Ishikawa (cell line): ENCODE data around the gene SVEP1.

Source experiments
- CEBPB ChIP-seq: IDR thresholded peaks from 2 replicates; pipeline ENCODE4 v1.6.1; 2012
- CREB1 ChIP-seq: IDR thresholded peaks from 2 replicates; pipeline ENCODE4 v1.6.1; 2012; ENCODE audit warnings: low read depth
- EGR1 ChIP-seq: IDR thresholded peaks from 2 replicates; pipeline ENCODE4 v1.6.1; 2012
- EP300 ChIP-seq: IDR thresholded peaks from 2 replicates; pipeline ENCODE4 v1.6.1; 2012; ENCODE audit warnings: borderline replicate concordance
- FOXM1 ChIP-seq: IDR thresholded peaks from 2 replicates; pipeline ENCODE4 v1.6.1; 2012; ENCODE audit warnings: low read depth, borderline replicate concordance
- MAX ChIP-seq: IDR thresholded peaks from 2 replicates; pipeline ENCODE4 v1.6.1; 2012
- NFIC ChIP-seq: IDR thresholded peaks from 2 replicates; pipeline ENCODE4 v1.6.1; 2012
- RAD21 ChIP-seq: IDR thresholded peaks from 2 replicates; pipeline ENCODE4 v1.6.1; 2012; ENCODE audit warnings: low read depth
- REST ChIP-seq: IDR thresholded peaks from 2 replicates; pipeline ENCODE4 v1.6.1; 2012; ENCODE audit warnings: low read depth, mild to moderate bottlenecking
- TAF1 ChIP-seq: IDR thresholded peaks from 2 replicates; pipeline ENCODE4 v1.6.1; 2012; ENCODE audit warnings: low read depth, mild to moderate bottlenecking
- TCF12 ChIP-seq: IDR thresholded peaks from 2 replicates; pipeline ENCODE4 v1.6.1; 2012; ENCODE audit warnings: low read depth
- TEAD4 ChIP-seq: IDR thresholded peaks from 2 replicates; pipeline ENCODE4 v1.6.1; 2012
- USF1 ChIP-seq: IDR thresholded peaks from 2 replicates; pipeline ENCODE4 v1.6.1; 2012
- YY1 ChIP-seq: IDR thresholded peaks from 2 replicates; pipeline ENCODE4 v1.6.1; 2012; ENCODE audit warnings: low read depth
- ZBTB7A ChIP-seq: IDR thresholded peaks from 2 replicates; pipeline ENCODE4 v1.6.1; 2012; ENCODE audit warnings: low read depth

The SVEP1 gene

GRCh38 chr9:110399983-110400382 is 179.6 kb downstream of the SVEP1 start:
- no peak for TF ChIP-seq TCF12

- TF ChIP-seq NFIC, result no peak
- no peak for TF ChIP-seq TEAD4
- no peak for TF ChIP-seq RAD21
- TF ChIP-seq EGR1, result no peak
- no peak for TF ChIP-seq REST
- no peak for TF ChIP-seq CEBPB
- TF ChIP-seq ZBTB7A, result no peak
- TF ChIP-seq TAF1, result no peak
- TF ChIP-seq MAX, result no peak
- no peak for TF ChIP-seq YY1
- TF ChIP-seq FOXM1, result no peak
- TF ChIP-seq USF1, result no peak
- TF ChIP-seq EP300, result no peak
- no peak for TF ChIP-seq CREB1
- TF ChIP-seq TCF12, result no peak
Measured at GRCh38 chr9:110391826-110392485, 187.6 kb downstream of the SVEP1 start.

GRCh38 chr9:110389148-110389750 is 190.3 kb downstream of the SVEP1 start:
- TF ChIP-seq USF1 (no peak), MAX (no peak), CEBPB (no peak), ZBTB7A (no peak), EP300 (no peak), REST (no peak), TEAD4 (no peak), TAF1 (no peak), RAD21 (no peak), YY1 (no peak), EGR1 (no peak), CREB1 (no peak), TCF12 (no peak)

GRCh38 chr9:110383491-110383890 is 196.1 kb downstream of the SVEP1 start:
- TF ChIP-seq REST, result no peak
- TF ChIP-seq ZBTB7A, result no peak
- no peak for TF ChIP-seq USF1
- TF ChIP-seq TAF1, result no peak
- TF ChIP-seq EGR1, result no peak
- TF ChIP-seq EP300, result no peak
- TF ChIP-seq TEAD4, result no peak
- no peak for TF ChIP-seq MAX
- no peak for TF ChIP-seq NFIC
- no peak for TF ChIP-seq CREB1
- no peak for TF ChIP-seq FOXM1
- TF ChIP-seq RAD21, result no peak
- TF ChIP-seq CEBPB, result no peak
- TF ChIP-seq YY1, result no peak
- no peak for TF ChIP-seq TCF12
